Measurements from ENCODE around the gene KSR1. TPM values are rescaled to one million over a fixed set of nuclear protein-coding genes. Genes with fewer than 3 reads are reported as not detected.

The KSR1 gene
- total RNA-seq, 1 donor from 2014 or later = 122 TPM

- intact Hi-C loops (cut with micrococcal nuclease) = loop anchor here (2.0 kb wide), 3 partner anchors 14 to 190 kb away; no protein-coding TSS in a partner anchor
- Mint-ChIP-seq H3K27ac (peak overlapping the region; percentile 90), H3K4me1 (ENCODE audit: low read depth) (peaks cover 77% of the 10 kb centered on the region), H3K9me3 (no peaks in the 10 kb centered on the region), H3K4me3 (peak overlapping the region; percentile 3), H3K36me3 (ENCODE audit: low read depth) (peaks cover 43% of the 10 kb centered on the region), H3K27me3 (ENCODE audit: insufficient read depth) (no peaks in the 10 kb centered on the region)
- DNase-seq (ENCODE audit: low spot score) = peak; percentile 62
Observed at GRCh38 chr17:27578718-27579085, 122.5 kb downstream of the KSR1 start.

- no peak for DNase-seq (ENCODE audit: low spot score)
- H3K9me3 Mint-ChIP-seq = no peaks in the 10 kb centered on the region
- peak overlapping the region; percentile 13 for H3K4me3 Mint-ChIP-seq
- H3K4me1 Mint-ChIP-seq (ENCODE audit: low read depth) = peaks cover 71% of the 10 kb centered on the region
- H3K36me3 Mint-ChIP-seq (ENCODE audit: low read depth) = peaks cover 40% of the 10 kb centered on the region
- intact Hi-C loops (cut with micrococcal nuclease) = loop anchor here (2.0 kb wide), 3 partner anchors 15 to 191 kb away; no protein-coding TSS in a partner anchor
- no peaks in the 10 kb centered on the region for H3K27me3 Mint-ChIP-seq (ENCODE audit: insufficient read depth)
- H3K27ac Mint-ChIP-seq = peak overlapping the region; percentile 90
Observed at GRCh38 chr17:27579304-27579703, 123.1 kb downstream of the KSR1 start.

GRCh38 chr17:27579897-27580321 lies 123.7 kb downstream of the KSR1 start:
- Mint-ChIP-seq H3K4me3 (peak overlapping the region; percentile 24), H3K27ac (peak overlapping the region; percentile 85), H3K4me1 (ENCODE audit: low read depth) (peaks cover 65% of the 10 kb centered on the region), H3K36me3 (ENCODE audit: low read depth) (peaks cover 39% of the 10 kb centered on the region), H3K27me3 (ENCODE audit: insufficient read depth) (no peaks in the 10 kb centered on the region), H3K9me3 (no peaks in the 10 kb centered on the region)
- intact Hi-C loops (cut with micrococcal nuclease) = loop anchor here (1.0 to 2.0 kb wide), 8 partner anchors 8 to 191 kb away; partner anchors contain the start of gene KSR1
- no peak for DNase-seq (ENCODE audit: low spot score)

GRCh38 chr17:27581016-27581415 lies 124.8 kb downstream of the KSR1 start:
- peaks cover 54% of the 10 kb centered on the region for H3K4me1 Mint-ChIP-seq (ENCODE audit: low read depth)
- no peaks in the 10 kb centered on the region for H3K27me3 Mint-ChIP-seq (ENCODE audit: insufficient read depth)
- no peaks in the 10 kb centered on the region for H3K9me3 Mint-ChIP-seq
- peak overlapping the region; percentile 58 for H3K27ac Mint-ChIP-seq
- intact Hi-C loops (cut with micrococcal nuclease) = no loop called here
- peaks cover 34% of the 10 kb centered on the region for H3K36me3 Mint-ChIP-seq (ENCODE audit: low read depth)
- no peak overlapping the region for H3K4me3 Mint-ChIP-seq
- DNase-seq (ENCODE audit: low spot score) = no peak

- intact Hi-C loops (cut with micrococcal nuclease) = no loop called here
- H3K4me3 Mint-ChIP-seq = no peak overlapping the region
Observed at GRCh38 chr17:27582696-27583095, 126.4 kb downstream of the KSR1 start.

GRCh38 chr17:27585153-27585681 lies 129.0 kb downstream of the KSR1 start:
- Mint-ChIP-seq H3K9me3 (no peaks in the 10 kb centered on the region), H3K27ac (no peak overlapping the region), H3K4me1 (ENCODE audit: low read depth) (peaks cover 15% of the 10 kb centered on the region), H3K36me3 (ENCODE audit: low read depth) (peaks cover 39% of the 10 kb centered on the region), H3K27me3 (ENCODE audit: insufficient read depth) (no peaks in the 10 kb centered on the region), H3K4me3 (no peak overlapping the region)
- no peak for DNase-seq (ENCODE audit: low spot score)
- intact Hi-C loops (cut with micrococcal nuclease) = no loop called here

More at GRCh38 chr17:27582696-27583095, 126.4 kb downstream of the KSR1 start:
- Mint-ChIP-seq H3K27ac (no peak overlapping the region), H3K4me1 (ENCODE audit: low read depth) (peaks cover 41% of the 10 kb centered on the region), H3K36me3 (ENCODE audit: low read depth) (peaks cover 27% of the 10 kb centered on the region), H3K27me3 (ENCODE audit: insufficient read depth) (no peaks in the 10 kb centered on the region), H3K9me3 (no peaks in the 10 kb centered on the region)
- no peak for DNase-seq (ENCODE audit: low spot score)

- Mint-ChIP-seq H3K27me3 (ENCODE audit: insufficient read depth) (no peaks in the 10 kb centered on the region), H3K4me3 (no peak overlapping the region), H3K9me3 (no peaks in the 10 kb centered on the region), H3K36me3 (ENCODE audit: low read depth) (peaks cover 39% of the 10 kb centered on the region), H3K4me1 (ENCODE audit: low read depth) (peaks cover 10% of the 10 kb centered on the region), H3K27ac (no peak overlapping the region)
- intact Hi-C loops (cut with micrococcal nuclease) = no loop called here
- no peak for DNase-seq (ENCODE audit: low spot score)
Observed at GRCh38 chr17:27585792-27586191, 129.5 kb downstream of the KSR1 start.

- H3K27ac Mint-ChIP-seq = no peak overlapping the region
- peaks cover 39% of the 10 kb centered on the region for H3K36me3 Mint-ChIP-seq (ENCODE audit: low read depth)
- no peaks in the 10 kb centered on the region for H3K9me3 Mint-ChIP-seq
- H3K27me3 Mint-ChIP-seq (ENCODE audit: insufficient read depth) = no peaks in the 10 kb centered on the region
- DNase-seq (ENCODE audit: low spot score) = no peak
- H3K4me3 Mint-ChIP-seq = no peak overlapping the region
- peaks cover 5% of the 10 kb centered on the region for H3K4me1 Mint-ChIP-seq (ENCODE audit: low read depth)
- intact Hi-C loops (cut with micrococcal nuclease) = no loop called here
Observed at GRCh38 chr17:27586203-27586721, 130.0 kb downstream of the KSR1 start.

GRCh38 chr17:27588354-27588753 lies 132.1 kb downstream of the KSR1 start:
- Mint-ChIP-seq H3K9me3 (no peaks in the 10 kb centered on the region), H3K36me3 (ENCODE audit: low read depth) (peaks cover 41% of the 10 kb centered on the region), H3K4me3 (no peak overlapping the region), H3K4me1 (ENCODE audit: low read depth) (peaks cover 7% of the 10 kb centered on the region), H3K27me3 (ENCODE audit: insufficient read depth) (no peaks in the 10 kb centered on the region), H3K27ac (no peak overlapping the region)
- DNase-seq (ENCODE audit: low spot score) = no peak
- intact Hi-C loops (cut with micrococcal nuclease) = no loop called here

GRCh38 chr17:27590864-27591263 lies 134.6 kb downstream of the KSR1 start:
- intact Hi-C loops (cut with micrococcal nuclease) = no loop called here
- Mint-ChIP-seq H3K27me3 (ENCODE audit: insufficient read depth) (no peaks in the 10 kb centered on the region), H3K4me1 (ENCODE audit: low read depth) (peaks cover 26% of the 10 kb centered on the region), H3K4me3 (no peak overlapping the region), H3K9me3 (no peaks in the 10 kb centered on the region), H3K36me3 (ENCODE audit: low read depth) (peaks cover 45% of the 10 kb centered on the region), H3K27ac (no peak overlapping the region)
- DNase-seq (ENCODE audit: low spot score) = no peak

- H3K9me3 Mint-ChIP-seq = no peaks in the 10 kb centered on the region
- H3K36me3 Mint-ChIP-seq (ENCODE audit: low read depth) = peaks cover 51% of the 10 kb centered on the region
- H3K27ac Mint-ChIP-seq = no peak overlapping the region
- H3K4me3 Mint-ChIP-seq = no peak overlapping the region
- H3K27me3 Mint-ChIP-seq (ENCODE audit: insufficient read depth) = no peaks in the 10 kb centered on the region
- DNase-seq (ENCODE audit: low spot score) = no peak
- intact Hi-C loops (cut with micrococcal nuclease) = no loop called here
- peaks cover 27% of the 10 kb centered on the region for H3K4me1 Mint-ChIP-seq (ENCODE audit: low read depth)
Observed at GRCh38 chr17:27591986-27592385, 135.7 kb downstream of the KSR1 start.

GRCh38 chr17:27593232-27593856 lies 137.1 kb downstream of the KSR1 start:
- peaks cover 49% of the 10 kb centered on the region for H3K36me3 Mint-ChIP-seq (ENCODE audit: low read depth)
- no peak overlapping the region for H3K27ac Mint-ChIP-seq
- intact Hi-C loops (cut with micrococcal nuclease) = no loop called here
- H3K27me3 Mint-ChIP-seq (ENCODE audit: insufficient read depth) = no peaks in the 10 kb centered on the region
- no peaks in the 10 kb centered on the region for H3K9me3 Mint-ChIP-seq
- peaks cover 27% of the 10 kb centered on the region for H3K4me1 Mint-ChIP-seq (ENCODE audit: low read depth)
- no peak for DNase-seq (ENCODE audit: low spot score)
- no peak overlapping the region for H3K4me3 Mint-ChIP-seq

GRCh38 chr17:27593857-27594255 lies 137.6 kb downstream of the KSR1 start:
- Mint-ChIP-seq H3K27me3 (ENCODE audit: insufficient read depth) (no peaks in the 10 kb centered on the region), H3K27ac (peak overlapping the region; percentile 26)
- intact Hi-C loops (cut with micrococcal nuclease) = no loop called here

More at GRCh38 chr17:27593857-27594255, 137.6 kb downstream of the KSR1 start:
- no peak for DNase-seq (ENCODE audit: low spot score)
- no peak overlapping the region for H3K4me3 Mint-ChIP-seq
- H3K9me3 Mint-ChIP-seq = no peaks in the 10 kb centered on the region
- H3K4me1 Mint-ChIP-seq (ENCODE audit: low read depth) = peaks cover 27% of the 10 kb centered on the region
- peaks cover 51% of the 10 kb centered on the region for H3K36me3 Mint-ChIP-seq (ENCODE audit: low read depth)
